Measurements from ENCODE around the gene RBKS.

Gene RBKS

GRCh38 chr2:27920148-27920885 is 30.1 kb upstream of the RBKS start (continued):
- TF ChIP-seq, protein P1, sequence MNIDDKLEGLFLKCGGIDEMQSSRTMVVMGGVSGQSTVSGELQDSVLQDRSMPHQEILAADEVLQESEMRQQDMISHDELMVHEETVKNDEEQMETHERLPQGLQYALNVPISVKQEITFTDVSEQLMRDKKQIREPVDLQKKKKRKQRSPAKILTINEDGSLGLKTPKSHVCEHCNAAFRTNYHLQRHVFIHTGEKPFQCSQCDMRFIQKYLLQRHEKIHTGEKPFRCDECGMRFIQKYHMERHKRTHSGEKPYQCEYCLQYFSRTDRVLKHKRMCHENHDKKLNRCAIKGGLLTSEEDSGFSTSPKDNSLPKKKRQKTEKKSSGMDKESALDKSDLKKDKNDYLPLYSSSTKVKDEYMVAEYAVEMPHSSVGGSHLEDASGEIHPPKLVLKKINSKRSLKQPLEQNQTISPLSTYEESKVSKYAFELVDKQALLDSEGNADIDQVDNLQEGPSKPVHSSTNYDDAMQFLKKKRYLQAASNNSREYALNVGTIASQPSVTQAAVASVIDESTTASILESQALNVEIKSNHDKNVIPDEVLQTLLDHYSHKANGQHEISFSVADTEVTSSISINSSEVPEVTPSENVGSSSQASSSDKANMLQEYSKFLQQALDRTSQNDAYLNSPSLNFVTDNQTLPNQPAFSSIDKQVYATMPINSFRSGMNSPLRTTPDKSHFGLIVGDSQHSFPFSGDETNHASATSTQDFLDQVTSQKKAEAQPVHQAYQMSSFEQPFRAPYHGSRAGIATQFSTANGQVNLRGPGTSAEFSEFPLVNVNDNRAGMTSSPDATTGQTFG (tag by site-specific recombination; IDR thresholded peaks at IDR 0.05; ENCODE audit: borderline replicate concordance): no peak

- H3K4me1 ChIP-seq (ENCODE audit: control insufficient read depth, insufficient read depth, low read length): peaks cover 14% of the 10 kb centered on the region; the same call in 1 of the 2 replicates
- no peak overlapping the region for H3K4me3 ChIP-seq (ENCODE audit: low read depth, low read length)
- ChIA-PET POLR2A (no interaction called here), CTCF (interaction anchor here (1.0 kb wide), 1 partner anchor 162 kb away, joined by 4 read pairs; no protein-coding TSS in a partner anchor)
- H3K9me3 ChIP-seq (ENCODE audit: control insufficient read depth, insufficient read depth, low read depth, low read length): no peaks in the 10 kb centered on the region
- no peaks in the 10 kb centered on the region; a peak in 1 of 3 replicates for H3K36me3 ChIP-seq (ENCODE audit: control insufficient read depth in 2 of 2, insufficient read depth in 1 of 2, low read length in 2 of 2)
- TF ChIP-seq ZNF354C (tag by site-specific recombination; IDR thresholded peaks at IDR 0.05; ENCODE audit: borderline replicate concordance, low read depth): no peak
- TF ChIP-seq ZNF654 (tag by site-specific recombination; IDR thresholded peaks at IDR 0.05; ENCODE audit: low read depth): no peak
- TF ChIP-seq ZNF274 (IDR thresholded peaks at IDR 0.05; ENCODE audit: low read length): no peak
- no peak for TF ChIP-seq ZNF274 (tag by site-specific recombination; IDR thresholded peaks at IDR 0.05; ENCODE audit: borderline replicate concordance)
- TF ChIP-seq ZNF16 (tag by site-specific recombination; IDR thresholded peaks at IDR 0.05; ENCODE audit: low read depth): no peak
- TF ChIP-seq SP3 (tag by site-specific recombination; IDR thresholded peaks at IDR 0.05): no peak
- no peak for TF ChIP-seq ZNF596 (tag by site-specific recombination; IDR thresholded peaks at IDR 0.05)
- TF ChIP-seq MYNN (tag by site-specific recombination; IDR thresholded peaks at IDR 0.05; ENCODE audit: borderline replicate concordance): no peak
- no peak for TF ChIP-seq KLF1 (tag by site-specific recombination; IDR thresholded peaks at IDR 0.05)
- no peak for TF ChIP-seq ZNF629 (tag by site-specific recombination; IDR thresholded peaks at IDR 0.05)
- no peak for TF ChIP-seq ZFP69B (tag by site-specific recombination; IDR thresholded peaks at IDR 0.05)
- TF ChIP-seq SETDB1 (IDR thresholded peaks at IDR 0.05; ENCODE audit: insufficient read length, low read length): no peak
- TF ChIP-seq ZNF133 (tag by site-specific recombination; IDR thresholded peaks at IDR 0.05): no peak
- TF ChIP-seq ZNF561 (tag by site-specific recombination; IDR thresholded peaks at IDR 0.05; ENCODE audit: borderline replicate concordance): no peak
- TF ChIP-seq ZNF157 (tag by site-specific recombination; IDR thresholded peaks at IDR 0.05): no peak
- TF ChIP-seq MEIS1 (CRISPR knock-in tag; IDR thresholded peaks at IDR 0.05; ENCODE audit: borderline replicate concordance): no peak
- no peak for TF ChIP-seq ZFP41 (tag by site-specific recombination; IDR thresholded peaks at IDR 0.05; ENCODE audit: borderline replicate concordance)
- TF ChIP-seq BCL11B (tag by site-specific recombination; IDR thresholded peaks at IDR 0.05; ENCODE audit: low read depth): no peak
- H3K27ac ChIP-seq (ENCODE audit: extremely low read depth, low read depth, low read length): no peak overlapping the region
Measured at GRCh38 chr2:27916293-27916995, 26.3 kb upstream of the RBKS start.

GRCh38 chr2:27915874-27916273 is 25.7 kb upstream of the RBKS start:
- Histone ChIP-seq H3K9me3 (ENCODE audit: control insufficient read depth, insufficient read depth, low read depth, low read length) (no peaks in the 10 kb centered on the region), H3K4me1 (ENCODE audit: control insufficient read depth, insufficient read depth, low read length) (peaks cover 14% of the 10 kb centered on the region; the same call in 1 of the 2 replicates), H3K4me3 (ENCODE audit: low read depth, low read length) (no peak overlapping the region), H3K27ac (ENCODE audit: extremely low read depth, low read depth, low read length) (no peak overlapping the region), H3K36me3 (ENCODE audit: control insufficient read depth in 2 of 2, insufficient read depth in 1 of 2, low read length in 2 of 2) (no peaks in the 10 kb centered on the region; a peak in 1 of 3 replicates)
- ChIA-PET POLR2A (no interaction called here), CTCF (interaction anchor here (1.0 kb wide), 1 partner anchor 161 kb away, joined by 4 read pairs; no protein-coding TSS in a partner anchor)
- TF ChIP-seq ZNF366 (tag by site-specific recombination; conservative IDR thresholded peaks at IDR 0.05) (peak; percentile 57; the same call in 1 of the 2 replicates), ZBTB17 (tag by site-specific recombination; IDR thresholded peaks at IDR 0.05) (peak; percentile 59; the same call in 1 of the 2 replicates), ZBTB49 (tag by site-specific recombination; IDR thresholded peaks at IDR 0.05; ENCODE audit: low read depth) (no peak), PRDM1 (tag by site-specific recombination; IDR thresholded peaks at IDR 0.05) (no peak), TCF7L2 (IDR thresholded peaks at IDR 0.05; ENCODE audit: borderline replicate concordance, low read depth, low read length) (peak; percentile 66; the same call in 1 of the 2 replicates), WT1 (tag by site-specific recombination; IDR thresholded peaks at IDR 0.05) (peak; percentile 51; the same call in 1 of the 2 replicates)
- TF ChIP-seq, protein P2, sequence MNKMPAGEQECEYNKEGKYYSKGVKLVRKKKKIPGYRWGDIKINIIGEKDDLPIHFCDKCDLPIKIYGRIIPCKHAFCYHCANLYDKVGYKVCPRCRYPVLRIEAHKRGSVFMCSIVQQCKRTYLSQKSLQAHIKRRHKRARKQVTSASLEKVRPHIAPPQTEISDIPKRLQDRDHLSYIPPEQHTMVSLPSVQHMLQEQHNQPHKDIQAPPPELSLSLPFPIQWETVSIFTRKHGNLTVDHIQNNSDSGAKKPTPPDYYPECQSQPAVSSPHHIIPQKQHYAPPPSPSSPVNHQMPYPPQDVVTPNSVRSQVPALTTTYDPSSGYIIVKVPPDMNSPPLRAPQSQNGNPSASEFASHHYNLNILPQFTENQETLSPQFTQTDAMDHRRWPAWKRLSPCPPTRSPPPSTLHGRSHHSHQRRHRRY (tag by site-specific recombination; IDR thresholded peaks at IDR 0.05): no peak

All from HEK293 (cell line).